Aorta (tissue), 5 donors: Measurements from ENCODE around the gene PSMB3. TPM values are rescaled to one million over a fixed set of nuclear protein-coding genes. Genes with fewer than 3 reads are reported as not detected.

Experiments used
- ATAC-seq: fragments of 200-7000 bp; cut with Tn5 transposase; one replicate; pipeline ENCODE4 v1.9.1; 2022; ENCODE audit warnings: moderate library complexity; ENCODE audit not compliant: low FRiP score
- DNase-seq, 2 donors: peaks; one replicate each; pipeline ENCODE4 v3.0.0-alpha.2; 2020
- H3K27ac ChIP-seq, 2 donors: one replicate each; pipeline ENCODE4 v1.5.1; 2013; ENCODE audit warnings: low read length in 2 of 2, mild to moderate bottlenecking in 2 of 2, moderate library complexity in 2 of 2, control low read depth in 1 of 2, inconsistent platforms in 1 of 2, low read depth in 1 of 2
- H3K27me3 ChIP-seq, 2 donors: one replicate each; pipeline ENCODE4 v1.6.1; 2013; ENCODE audit warnings: control low read depth in 1 of 2, low read length in 1 of 2, mild to moderate bottlenecking in 1 of 2, moderate library complexity in 1 of 2; ENCODE audit not compliant: insufficient read depth in 2 of 2, control insufficient read depth in 1 of 2
- H3K36me3 ChIP-seq, 2 donors: one replicate each; pipeline ENCODE4 v1.6.1; 2013; ENCODE audit warnings: control low read depth in 1 of 2, low read length in 1 of 2, mild to moderate bottlenecking in 1 of 2; ENCODE audit not compliant: insufficient read depth in 2 of 2, control insufficient read depth in 1 of 2
- H3K4me1 ChIP-seq, 2 donors: one replicate each; pipeline ENCODE4 v1.6.1; 2013; ENCODE audit warnings: low read length in 2 of 2, control low read depth in 1 of 2, mild to moderate bottlenecking in 1 of 2, moderate library complexity in 1 of 2; ENCODE audit not compliant: insufficient read depth in 2 of 2, control insufficient read depth in 1 of 2
- H3K4me3 ChIP-seq, 2 donors: one replicate each; pipeline ENCODE4 v1.5.1; 2013; ENCODE audit warnings: low read length in 2 of 2, control low read depth in 1 of 2, mild to moderate bottlenecking in 1 of 2
- H3K9me3 ChIP-seq: one replicate; pipeline ENCODE4 v1.6.1; 2013; ENCODE audit warnings: mild to moderate bottlenecking, low read length; ENCODE audit not compliant: control insufficient read depth
- WGBS, 2 donors: extraction: QIAGEN DNeasy Blood & Tissue Kit; methylation state at CpG; one replicate each; pipeline ENCODE4 v1.1.7; 2013; 5-methylcytosine and 5-hydroxymethylcytosine counted together
- intact Hi-C, 2 donors: fragments of 100-400 bp; cut with DNase I; formaldehyde crosslinking; loops; one replicate each; pipeline versions ENCODE4 v1.14.2 to v1.15.0; 2022
- polyA plus RNA-seq, 2 donors: library from polyadenylated mRNA; stranded (reverse); fragments of 200-250 nt; gene quantifications; one replicate each; pipeline ENCODE4 v1.2.3, GENCODE V29; 2013
- total RNA-seq, 2 donors: library from RNA; stranded (reverse); fragmentation: NEBNext Ultra II Directional; extraction: Animal tissue kit (Norgen Biotek cat#: 25700); gene quantifications; one replicate each; pipeline ENCODE4 v1.2.1, GENCODE V29; 2021
- donor health status: healthy with polysubstance abuse.
- donor health status: Bipolar disorder and iron deficiency.
- donor health status: DM: no; HTN: no; CAD: no.
- donor health status: DM: no; HTN: no; CAD: no.
- donor health status: DM: yes; HTN: yes; CAD: no.

The PSMB3 gene
- total and polyA plus RNA-seq, 4 donors, result 99.9 to 183 (median 137) TPM

GRCh38 chr17:38706505-38707216, 45.9 kb upstream of the PSMB3 start:
- intact Hi-C loops, result loop anchor here in 1 of 2 donors (2.0 kb wide), 1 partner anchor 22 kb away; no protein-coding TSS in a partner anchor
- no peak for DNase-seq

DNA sequence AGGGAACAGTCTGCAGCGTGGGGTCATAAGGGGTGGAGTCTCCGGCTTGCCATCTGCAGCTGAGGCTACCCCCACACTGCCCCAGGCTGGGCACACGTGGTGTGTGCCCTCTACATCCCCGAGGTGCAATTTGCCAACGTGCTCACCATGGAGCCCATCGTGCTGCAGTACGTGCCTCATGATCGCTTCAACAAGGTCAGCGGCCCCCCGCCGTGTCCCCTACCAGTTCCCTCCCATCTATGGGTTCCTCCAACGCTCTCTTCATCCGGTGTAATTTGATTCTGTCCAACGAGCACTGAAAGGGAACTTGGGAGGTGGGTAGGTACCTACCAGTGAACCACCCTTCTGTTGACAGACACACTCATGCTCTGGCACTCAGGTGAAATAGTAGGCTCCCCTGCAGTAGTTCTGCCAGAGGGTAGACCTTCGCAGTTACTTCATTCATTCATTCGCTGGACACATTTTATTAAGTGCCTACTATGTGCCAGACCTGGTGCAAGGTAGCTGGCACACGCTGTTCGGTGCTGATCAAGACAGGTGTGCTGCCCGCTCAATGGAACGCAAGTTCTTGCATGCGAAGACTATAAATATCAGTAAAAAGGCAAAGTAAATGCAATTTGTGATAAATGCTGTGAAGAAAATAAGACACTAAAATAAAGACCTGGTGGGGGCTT, 44.7 kb upstream of the PSMB3 start:
- Histone ChIP-seq H3K27me3 (no peaks in the 10 kb centered on the region), H3K4me3 (no peak overlapping the region), H3K4me1 (peaks cover 0 to 3% of the 10 kb centered on the region in 2 donors), H3K27ac (no peak overlapping the region), H3K9me3 (no peaks in the 10 kb centered on the region), H3K36me3 (no peaks in the 10 kb centered on the region)
- 77 to 81% methylated on average over 21 of the region's 21 CpGs for WGBS, 2 donors
- DNase-seq (no peak), ATAC-seq (no peak)
- intact Hi-C loops, result loop anchor here in 1 of 2 donors (2.0 kb wide), 1 partner anchor 21 kb away; no protein-coding TSS in a partner anchor

More at GRCh38 chr17:38706505-38707216, 45.9 kb upstream of the PSMB3 start:
- Histone ChIP-seq H3K4me3 (peak overlapping the region; percentile 85 to 87), H3K9me3 (no peaks in the 10 kb centered on the region), H3K4me1 (peaks cover 0 to 3% of the 10 kb centered on the region in 2 donors), H3K27ac (peak overlapping the region in 1 of 2 donors; percentile 64), H3K36me3 (no peaks in the 10 kb centered on the region), H3K27me3 (no peaks in the 10 kb centered on the region)
- 15% methylated on average over 20 of the region's 20 CpGs for WGBS, 2 donors
- ATAC-seq, result no peak

- 86 to 89% methylated on average over 18 of the region's 18 CpGs for WGBS, 2 donors
- Histone ChIP-seq H3K9me3 (no peaks in the 10 kb centered on the region), H3K4me1 (peaks cover 0 to 3% of the 10 kb centered on the region in 2 donors), H3K27me3 (no peaks in the 10 kb centered on the region), H3K4me3 (no peak overlapping the region), H3K36me3 (no peaks in the 10 kb centered on the region), H3K27ac (no peak overlapping the region)
- no peak for ATAC-seq
- DNase-seq, result no peak
- intact Hi-C loops, result no loop called here
Measured at GRCh38 chr17:38709104-38709820, 43.3 kb upstream of the PSMB3 start.

DNA sequence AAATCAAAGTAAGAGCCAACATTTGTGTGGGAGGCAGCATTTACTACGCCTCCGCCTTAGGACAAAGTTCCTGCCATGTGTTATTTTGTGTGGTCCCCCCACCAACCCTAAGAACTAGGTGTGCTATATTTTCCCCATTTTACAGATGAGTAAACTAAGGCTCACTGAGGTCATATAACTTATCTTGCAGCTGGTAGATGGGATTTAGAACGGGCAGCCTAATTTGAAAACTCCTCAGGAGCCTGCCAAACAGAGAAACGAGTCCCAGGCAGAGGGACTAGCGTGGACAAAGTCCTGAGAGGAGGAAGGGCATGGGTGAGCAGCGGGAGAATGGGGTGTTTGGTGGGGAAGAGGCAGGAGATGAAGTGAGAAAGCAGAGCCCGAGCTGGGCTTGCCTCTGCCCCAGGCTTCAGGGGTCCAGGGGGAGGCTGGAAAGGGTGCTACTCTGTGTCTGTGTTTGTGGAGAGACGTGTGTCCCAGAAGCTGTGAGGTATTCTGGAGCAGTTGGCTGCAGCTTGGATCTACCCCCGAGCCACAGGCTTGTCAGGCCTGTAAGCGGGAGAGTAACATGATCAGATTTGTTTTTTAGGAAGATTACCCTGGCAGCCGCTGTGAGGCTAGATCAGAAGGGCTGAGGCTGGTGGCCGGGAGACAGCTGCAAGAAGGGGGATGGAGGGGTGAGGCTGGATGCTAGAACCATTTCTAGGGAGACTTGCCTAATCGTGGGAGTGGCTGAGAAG, 42.5 kb upstream of the PSMB3 start:
- ATAC-seq, result no peak
- Histone ChIP-seq H3K36me3 (no peaks in the 10 kb centered on the region), H3K4me3 (no peak overlapping the region), H3K27ac (no peak overlapping the region), H3K4me1 (peaks cover 0 to 3% of the 10 kb centered on the region in 2 donors), H3K27me3 (no peaks in the 10 kb centered on the region), H3K9me3 (no peaks in the 10 kb centered on the region)
- 69 to 74% methylated on average over 13 of the region's 13 CpGs for WGBS, 2 donors
- intact Hi-C loops, result no loop called here
- no peak for DNase-seq

DNA sequence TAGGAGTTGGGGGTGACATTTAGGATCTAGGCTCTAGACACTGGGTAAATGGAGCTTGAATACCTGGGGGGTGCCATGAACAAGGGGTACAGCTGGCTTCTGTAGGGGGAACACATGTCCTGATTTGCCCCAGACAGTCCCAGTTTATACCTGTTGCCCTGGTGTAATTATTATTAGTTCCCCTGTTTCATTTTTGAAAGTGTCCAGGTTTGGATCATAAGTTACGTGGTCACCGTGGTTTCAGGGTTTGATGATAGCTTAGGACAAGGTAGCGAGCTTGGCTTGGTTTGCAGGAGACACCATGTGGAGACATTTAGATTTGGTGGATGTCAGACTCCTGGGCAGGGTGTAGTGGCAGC, 42.0 kb upstream of the PSMB3 start:
- H3K27me3 ChIP-seq, result no peaks in the 10 kb centered on the region
- H3K36me3 ChIP-seq, result peaks cover 0 to 4% of the 10 kb centered on the region in 2 donors
- WGBS, 2 donors, result 95 to 96% methylated on average over 3 of the region's 3 CpGs
- peaks cover 0 to 3% of the 10 kb centered on the region in 2 donors for H3K4me1 ChIP-seq
- intact Hi-C loops, result no loop called here
- no peak for ATAC-seq
- no peak overlapping the region for H3K4me3 ChIP-seq
- no peaks in the 10 kb centered on the region for H3K9me3 ChIP-seq
- no peak overlapping the region for H3K27ac ChIP-seq
- DNase-seq, result no peak

DNA sequence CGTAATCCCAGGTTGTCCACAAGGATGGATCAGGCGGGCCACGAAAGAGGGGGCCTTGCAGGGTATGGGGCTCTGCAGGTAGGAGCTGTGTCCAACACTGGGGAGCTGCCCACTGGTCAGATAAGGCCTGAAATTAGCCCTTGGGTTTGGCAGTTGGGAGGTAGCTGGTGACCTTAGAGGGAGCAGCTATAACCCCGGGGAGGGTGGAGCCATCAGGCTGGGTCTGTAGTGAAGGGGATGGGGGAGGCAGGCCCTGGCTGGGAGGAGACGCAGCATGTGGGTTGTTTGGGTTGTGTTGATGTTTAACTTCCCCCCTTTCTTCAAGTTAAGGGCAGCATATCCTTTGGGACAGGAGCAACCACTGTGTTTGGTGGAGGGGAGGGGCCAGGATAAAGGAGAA, 41.6 kb upstream of the PSMB3 start:
- H3K36me3 ChIP-seq, result peaks cover 0 to 4% of the 10 kb centered on the region in 2 donors
- peaks cover 0 to 3% of the 10 kb centered on the region in 2 donors for H3K4me1 ChIP-seq
- no peak overlapping the region for H3K27ac ChIP-seq
- H3K9me3 ChIP-seq, result no peaks in the 10 kb centered on the region
- no peak overlapping the region for H3K4me3 ChIP-seq
- no peak for DNase-seq
- 83 to 86% methylated on average over 5 of the region's 5 CpGs for WGBS, 2 donors
- H3K27me3 ChIP-seq, result no peaks in the 10 kb centered on the region
- intact Hi-C loops, result no loop called here
- ATAC-seq, result no peak

- 71 to 72% methylated on average over 26 of the region's 26 CpGs for WGBS, 2 donors
- intact Hi-C loops, result no loop called here
Measured at GRCh38 chr17:38711792-38712571, 40.6 kb upstream of the PSMB3 start.

GRCh38 chr17:38712593-38712992, 39.9 kb upstream of the PSMB3 start:
- Histone ChIP-seq H3K27ac (no peak overlapping the region), H3K4me1 (no peaks in the 10 kb centered on the region), H3K36me3 (peaks cover 0 to 4% of the 10 kb centered on the region in 2 donors), H3K4me3 (no peak overlapping the region), H3K9me3 (no peaks in the 10 kb centered on the region), H3K27me3 (no peaks in the 10 kb centered on the region)
- DNase-seq (no peak), ATAC-seq (no peak)
- WGBS, 2 donors, result 90 to 95% methylated on average over 10 of the region's 10 CpGs
- intact Hi-C loops, result no loop called here

More at GRCh38 chr17:38711792-38712571, 40.6 kb upstream of the PSMB3 start:
- ATAC-seq, result no peak
- Histone ChIP-seq H3K27ac (no peak overlapping the region), H3K36me3 (peaks cover 0 to 4% of the 10 kb centered on the region in 2 donors), H3K4me3 (no peak overlapping the region), H3K4me1 (no peaks in the 10 kb centered on the region), H3K27me3 (no peaks in the 10 kb centered on the region), H3K9me3 (no peaks in the 10 kb centered on the region)
- DNase-seq, result no peak
